ENCODE data around the gene PADI3. TPM values are rescaled to one million over a fixed set of nuclear protein-coding genes. Genes with fewer than 3 reads are reported as not detected.

PADI3 gene
- total and polyA plus RNA-seq, 2 donors (not counting 3 experiments of a cell fraction or from before 2014, with no cell fraction given) = not detected

- no peak overlapping the region for H3K4me3 ChIP-seq (replicated peaks in 1 of 3; ENCODE audit: insufficient read depth in 1 of 3, low read depth in 1 of 3, low read length in 3 of 3)
- H3K4me2 ChIP-seq (ENCODE audit: insufficient read depth, low read length) = no peak overlapping the region
- intact Hi-C loops (cut with micrococcal nuclease) = no loop called here
- BruUV-seq (replicated peaks) = no TSS peak
- H3K27ac ChIP-seq (ENCODE audit: insufficient read depth, low read depth, low read length) = no peak overlapping the region
- POLR2A ChIA-PET = no interaction called here
- H3K9ac ChIP-seq (replicated peaks; ENCODE audit: extremely low read depth, insufficient read depth, low read length) = no peak overlapping the region
- dilution Hi-C loops (cut with MboI; ENCODE audit: extremely low pct_ligation_motif_present, low sequenced_read_pairs) = no loop called here
- peaks cover 4 to 8% of the 10 kb centered on the region in 2 experiments for H3K27me3 ChIP-seq (ENCODE audit: control insufficient read depth in 2 of 2, insufficient read depth in 2 of 2, low read length in 2 of 2)
- no peaks in the 10 kb centered on the region for H4K20me1 ChIP-seq (replicated peaks; ENCODE audit: control insufficient read depth, extremely low read depth, insufficient read depth, low read length)
- H3K4me1 ChIP-seq (ENCODE audit: control insufficient read depth, extremely low read depth, insufficient read depth, low read length) = peaks cover 3% of the 10 kb centered on the region
- no peaks in the 10 kb centered on the region for H3K9me3 ChIP-seq (replicated peaks; ENCODE audit: control insufficient read depth, insufficient read depth, low read length)
- H3K79me2 ChIP-seq (ENCODE audit: control insufficient read depth, insufficient read depth, low read length) = no peaks in the 10 kb centered on the region
- H3K36me3 ChIP-seq (ENCODE audit: control insufficient read depth in 2 of 2, extremely low read depth in 1 of 2, insufficient read depth in 2 of 2, low read length in 2 of 2) = no peaks in the 10 kb centered on the region
- CTCF ChIA-PET = interaction anchor here (0.8 to 4.7 kb wide), 7 partner anchors 7 to 121 kb away, joined by 3 to 28 read pairs (median 5); no protein-coding TSS in a partner anchor
- FAIRE-seq (no peak), DNase-seq (ENCODE audit: low read depth, low spot score) (no peak)
- H2AFZ ChIP-seq (ENCODE audit: low read depth, low read length) = no peak overlapping the region
- TF ChIP-seq, protein P1, sequence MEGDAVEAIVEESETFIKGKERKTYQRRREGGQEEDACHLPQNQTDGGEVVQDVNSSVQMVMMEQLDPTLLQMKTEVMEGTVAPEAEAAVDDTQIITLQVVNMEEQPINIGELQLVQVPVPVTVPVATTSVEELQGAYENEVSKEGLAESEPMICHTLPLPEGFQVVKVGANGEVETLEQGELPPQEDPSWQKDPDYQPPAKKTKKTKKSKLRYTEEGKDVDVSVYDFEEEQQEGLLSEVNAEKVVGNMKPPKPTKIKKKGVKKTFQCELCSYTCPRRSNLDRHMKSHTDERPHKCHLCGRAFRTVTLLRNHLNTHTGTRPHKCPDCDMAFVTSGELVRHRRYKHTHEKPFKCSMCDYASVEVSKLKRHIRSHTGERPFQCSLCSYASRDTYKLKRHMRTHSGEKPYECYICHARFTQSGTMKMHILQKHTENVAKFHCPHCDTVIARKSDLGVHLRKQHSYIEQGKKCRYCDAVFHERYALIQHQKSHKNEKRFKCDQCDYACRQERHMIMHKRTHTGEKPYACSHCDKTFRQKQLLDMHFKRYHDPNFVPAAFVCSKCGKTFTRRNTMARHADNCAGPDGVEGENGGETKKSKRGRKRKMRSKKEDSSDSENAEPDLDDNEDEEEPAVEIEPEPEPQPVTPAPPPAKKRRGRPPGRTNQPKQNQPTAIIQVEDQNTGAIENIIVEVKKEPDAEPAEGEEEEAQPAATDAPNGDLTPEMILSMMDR (IDR thresholded peaks at IDR 0.05; ENCODE audit: extremely low read depth in 1 of 2, insufficient read depth in 1 of 2, low read depth in 1 of 2, low read length in 2 of 2) = no peak
- TF ChIP-seq, protein P2, sequence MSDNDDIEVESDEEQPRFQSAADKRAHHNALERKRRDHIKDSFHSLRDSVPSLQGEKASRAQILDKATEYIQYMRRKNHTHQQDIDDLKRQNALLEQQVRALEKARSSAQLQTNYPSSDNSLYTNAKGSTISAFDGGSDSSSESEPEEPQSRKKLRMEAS (IDR thresholded peaks at IDR 0.05; ENCODE audit: insufficient read depth, insufficient read length) = no peak
- no peak for TF ChIP-seq JUN (IDR thresholded peaks at IDR 0.05; ENCODE audit: borderline replicate concordance, insufficient read depth, insufficient read length, low read depth)
- no peak for TF ChIP-seq EZH2 (IDR thresholded peaks at IDR 0.05; ENCODE audit: borderline replicate concordance, low read depth, low read length, severe bottlenecking)
- TF ChIP-seq POLR2A (IDR thresholded peaks at IDR 0.05; ENCODE audit: low read depth, low read length) = no peak
- no peaks in the 10 kb centered on the region for H3K9me1 ChIP-seq (replicated peaks; ENCODE audit: control insufficient read depth, extremely low read depth, insufficient read depth, low read length)
Observed at GRCh38 chr1:17245816-17246325, 3.0 kb upstream of the PADI3 start.

- no peak for FAIRE-seq
- TF ChIP-seq POLR2AphosphoS5 (IDR thresholded peaks at IDR 0.05; ENCODE audit: insufficient read depth, low read depth, low read length) (no peak), JUN (IDR thresholded peaks at IDR 0.05; ENCODE audit: borderline replicate concordance, insufficient read depth, insufficient read length, low read depth) (no peak), GATA2 (IDR thresholded peaks at IDR 0.05; ENCODE audit: insufficient read depth, insufficient read length, low read depth, low read length) (no peak), MYC (IDR thresholded peaks at IDR 0.05; ENCODE audit: low read depth, low read length) (no peak), EZH2 (IDR thresholded peaks at IDR 0.05; ENCODE audit: borderline replicate concordance, low read depth, low read length, severe bottlenecking) (no peak), POLR2A (IDR thresholded peaks at IDR 0.05; ENCODE audit: low read depth, low read length) (no peak), FOS (IDR thresholded peaks at IDR 0.05; ENCODE audit: borderline replicate concordance, insufficient read depth, low read length) (no peak)
- TF ChIP-seq, protein P1 (IDR thresholded peaks at IDR 0.05; ENCODE audit: extremely low read depth in 1 of 2, insufficient read depth in 1 of 2, low read depth in 1 of 2, low read length in 2 of 2) = no peak
- TF ChIP-seq, protein P2 (IDR thresholded peaks at IDR 0.05; ENCODE audit: insufficient read depth, insufficient read length) = no peak
Observed at GRCh38 chr1:17246971-17247370, 1.9 kb upstream of the PADI3 start.

More at GRCh38 chr1:17246971-17247370, 1.9 kb upstream of the PADI3 start:
- no TSS peak for BruUV-seq (replicated peaks)
- H3K27ac ChIP-seq (ENCODE audit: insufficient read depth, low read depth, low read length) = no peak overlapping the region
- H3K27me3 ChIP-seq (ENCODE audit: control insufficient read depth in 2 of 2, insufficient read depth in 2 of 2, low read length in 2 of 2) = peaks cover under 1 to 4% of the 10 kb centered on the region in 2 experiments
- no peak overlapping the region for H3K4me3 ChIP-seq (replicated peaks in 1 of 3; ENCODE audit: insufficient read depth in 1 of 3, low read depth in 1 of 3, low read length in 3 of 3)
- H4K20me1 ChIP-seq (replicated peaks; ENCODE audit: control insufficient read depth, extremely low read depth, insufficient read depth, low read length) = no peaks in the 10 kb centered on the region
- H2AFZ ChIP-seq (ENCODE audit: low read depth, low read length) = no peak overlapping the region
- CTCF ChIA-PET = interaction anchor here (1.0 to 4.7 kb wide), 4 partner anchors 11 to 121 kb away, joined by 3 to 28 read pairs (median 4); no protein-coding TSS in a partner anchor
- dilution Hi-C loops (cut with MboI; ENCODE audit: extremely low pct_ligation_motif_present, low sequenced_read_pairs) (no loop called here), intact Hi-C loops (cut with micrococcal nuclease) (no loop called here)
- no peaks in the 10 kb centered on the region for H3K36me3 ChIP-seq (ENCODE audit: control insufficient read depth in 2 of 2, extremely low read depth in 1 of 2, insufficient read depth in 2 of 2, low read length in 2 of 2)
- no peaks in the 10 kb centered on the region for H3K79me2 ChIP-seq (ENCODE audit: control insufficient read depth, insufficient read depth, low read length)
- H3K4me2 ChIP-seq (ENCODE audit: insufficient read depth, low read length) = no peak overlapping the region
- POLR2A ChIA-PET = no interaction called here
- H3K9ac ChIP-seq (replicated peaks; ENCODE audit: extremely low read depth, insufficient read depth, low read length) = no peak overlapping the region
- peaks cover 14% of the 10 kb centered on the region for H3K4me1 ChIP-seq (ENCODE audit: control insufficient read depth, extremely low read depth, insufficient read depth, low read length)
- no peak for DNase-seq (ENCODE audit: low read depth, low spot score)
- H3K9me1 ChIP-seq (replicated peaks; ENCODE audit: control insufficient read depth, extremely low read depth, insufficient read depth, low read length) = no peaks in the 10 kb centered on the region
- H3K9me3 ChIP-seq (replicated peaks; ENCODE audit: control insufficient read depth, insufficient read depth, low read length) = no peaks in the 10 kb centered on the region

Data from endothelial cell of umbilical vein (primary cell).